Large intestine (tissue), 3 donors: ENCODE data around the gene GGCX. TPM values are rescaled to one million over a fixed set of nuclear protein-coding genes. Genes with fewer than 3 reads are reported as not detected.
"Not testable (repeated sequence)": the region's sequence is repeated elsewhere in the genome, so short reads cannot be mapped to it uniquely, and the experiment has no call there.

Source experiments
- DNase-seq, 2 donors: peaks; one replicate each; pipeline versions ENCODE4 v3.0.0 to v3.0.0-alpha.2; 2013
- H3K27ac ChIP-seq: one replicate; pipeline ENCODE4 v1.5.1; 2013; ENCODE audit warnings: low read length
- H3K27me3 ChIP-seq: 2 replicates; pipeline ENCODE4 v1.6.1; 2013; ENCODE audit warnings: low read length; ENCODE audit not compliant: control insufficient read depth, insufficient read depth
- H3K36me3 ChIP-seq: 2 replicates; pipeline ENCODE4 v1.6.1; 2013; ENCODE audit warnings: low read length; ENCODE audit not compliant: control insufficient read depth, insufficient read depth
- H3K4me1 ChIP-seq: one replicate; pipeline ENCODE4 v1.6.1; 2013; ENCODE audit warnings: low read length; ENCODE audit not compliant: control insufficient read depth, insufficient read depth
- H3K4me3 ChIP-seq: one replicate; pipeline ENCODE4 v1.5.1; 2013; ENCODE audit warnings: low read length
- H3K9me3 ChIP-seq: one replicate; pipeline ENCODE4 v1.6.1; 2013; ENCODE audit warnings: mild to moderate bottlenecking, low read depth, low read length, moderate library complexity; ENCODE audit not compliant: control insufficient read depth
- WGBS: methylation state at CpG from one replicate; pipeline ENCODE4 v1.1.5; 2013; ENCODE audit warnings: low lambda C conversion rate; ENCODE audit not compliant: insufficient coverage; 5-methylcytosine and 5-hydroxymethylcytosine counted together
- polyA plus RNA-seq: library from polyadenylated mRNA; unstranded; fragments of 120-200 nt; gene quantifications from one replicate; pipeline ENCODE4 v1.2.1, GENCODE V29; 2013

Gene GGCX
- polyA plus RNA-seq, 1 donor: 24.8 TPM

GRCh38 chr2:85550486-85550885, 10.8 kb downstream of the GGCX start:
- Histone ChIP-seq H3K27ac (no peak overlapping the region), H3K4me1 (no peaks in the 10 kb centered on the region), H3K4me3 (no peak overlapping the region), H3K27me3 (no peaks in the 10 kb centered on the region), H3K9me3 (no peaks in the 10 kb centered on the region), H3K36me3 (peaks cover 81% of the 10 kb centered on the region)
- no CpG with 5 or more reads among the region's 10 CpGs for WGBS
- DNase-seq: no peak

- H3K27ac ChIP-seq: no peak overlapping the region
- no peaks in the 10 kb centered on the region for H3K4me1 ChIP-seq
- no peaks in the 10 kb centered on the region for H3K27me3 ChIP-seq
- no CpG with 5 or more reads among the region's 4 CpGs for WGBS
- no peak overlapping the region for H3K4me3 ChIP-seq
- no peaks in the 10 kb centered on the region for H3K9me3 ChIP-seq
- peaks cover 81% of the 10 kb centered on the region for H3K36me3 ChIP-seq
- no peak for DNase-seq
These were observed 11.5 kb downstream of the GGCX start for GRCh38 chr2:85549826-85550225.

GRCh38 chr2:85549095-85549494, 12.2 kb downstream of the GGCX start:
- Histone ChIP-seq H3K4me1 (no peaks in the 10 kb centered on the region), H3K27ac (no peak overlapping the region), H3K36me3 (peaks cover 80% of the 10 kb centered on the region)

GRCh38 chr2:85548608-85548900, 12.7 kb downstream of the GGCX start:
- peaks cover 78% of the 10 kb centered on the region for H3K36me3 ChIP-seq
- no peaks in the 10 kb centered on the region for H3K27me3 ChIP-seq
- no peak overlapping the region for H3K27ac ChIP-seq
- WGBS: 71% methylated on average over 1 of the region's 2 CpGs
- H3K9me3 ChIP-seq: no peaks in the 10 kb centered on the region
- DNase-seq: no peak
- no peaks in the 10 kb centered on the region for H3K4me1 ChIP-seq
- H3K4me3 ChIP-seq: no peak overlapping the region

More at GRCh38 chr2:85549095-85549494, 12.2 kb downstream of the GGCX start:
- DNase-seq: no peak
- no peaks in the 10 kb centered on the region for H3K9me3 ChIP-seq
- no peaks in the 10 kb centered on the region for H3K27me3 ChIP-seq
- WGBS: no CpG with 5 or more reads among the region's 10 CpGs
- no peak overlapping the region for H3K4me3 ChIP-seq

GRCh38 chr2:85547859-85548607, 13.3 kb downstream of the GGCX start:
- no peaks in the 10 kb centered on the region for H3K27me3 ChIP-seq
- no peak for DNase-seq
- H3K4me1 ChIP-seq: no peaks in the 10 kb centered on the region
- 80% methylated on average over 3 of the region's 6 CpGs for WGBS
- no peaks in the 10 kb centered on the region for H3K9me3 ChIP-seq
- peaks cover 78% of the 10 kb centered on the region for H3K36me3 ChIP-seq
- no peak overlapping the region for H3K4me3 ChIP-seq
- H3K27ac ChIP-seq: no peak overlapping the region

GRCh38 chr2:85547089-85547858, 14.0 kb downstream of the GGCX start:
- no peak for DNase-seq
- Histone ChIP-seq H3K27me3 (no peaks in the 10 kb centered on the region), H3K4me1 (no peaks in the 10 kb centered on the region), H3K9me3 (no peaks in the 10 kb centered on the region), H3K27ac (no peak overlapping the region), H3K4me3 (no peak overlapping the region), H3K36me3 (peaks cover 78% of the 10 kb centered on the region)
- WGBS: no CpG with 5 or more reads among the region's 1 CpG

- H3K4me3 ChIP-seq: no peak overlapping the region
- no peak overlapping the region for H3K27ac ChIP-seq
- peaks cover 79% of the 10 kb centered on the region for H3K36me3 ChIP-seq
- no peaks in the 10 kb centered on the region for H3K9me3 ChIP-seq
- DNase-seq: no peak
- WGBS: no CpG with 5 or more reads among the region's 5 CpGs
- H3K4me1 ChIP-seq: peaks cover 2% of the 10 kb centered on the region
- no peaks in the 10 kb centered on the region for H3K27me3 ChIP-seq
These were observed 15.5 kb downstream of the GGCX start for GRCh38 chr2:85545780-85546240.

- not testable (repeated sequence) for H3K4me1 ChIP-seq, H3K27ac ChIP-seq, H3K4me3 ChIP-seq, DNase-seq, H3K27me3 ChIP-seq, H3K9me3 ChIP-seq
- WGBS: no CpG with 5 or more reads among the region's 5 CpGs
- peaks cover 73% of the 10 kb centered on the region for H3K36me3 ChIP-seq
These were observed 16.1 kb downstream of the GGCX start for GRCh38 chr2:85544915-85545779.

- not testable (repeated sequence) for H3K9me3 ChIP-seq, H3K4me1 ChIP-seq, H3K27me3 ChIP-seq, H3K4me3 ChIP-seq, DNase-seq, H3K27ac ChIP-seq
- H3K36me3 ChIP-seq: peaks cover 65% of the 10 kb centered on the region
- WGBS: no CpG with 5 or more reads among the region's 3 CpGs
These were observed 17.0 kb downstream of the GGCX start for GRCh38 chr2:85544254-85544691.

GRCh38 chr2:85542777-85543176, 18.5 kb downstream of the GGCX start:
- peaks cover 58% of the 10 kb centered on the region for H3K36me3 ChIP-seq
- DNase-seq: no peak
- no peaks in the 10 kb centered on the region for H3K9me3 ChIP-seq
- no peak overlapping the region for H3K27ac ChIP-seq
- 100% methylated on average over 3 of the region's 4 CpGs for WGBS
- H3K27me3 ChIP-seq: no peaks in the 10 kb centered on the region
- H3K4me1 ChIP-seq: peaks cover 2% of the 10 kb centered on the region
- H3K4me3 ChIP-seq: no peak overlapping the region
